Hematopoietic multipotent progenitor cell (in vitro differentiated cells): ENCODE data around the gene DNAJC5G. TPM values are rescaled to one million over a fixed set of nuclear protein-coding genes. Genes with fewer than 3 reads are reported as not detected.
"Not testable (repeated sequence)": the region's sequence is repeated elsewhere in the genome, so short reads cannot be mapped to it uniquely, and the experiment has no call there.

Experiments
- DNase-seq, 3 donors: peaks; one replicate each; pipeline ENCODE4 v3.0.0-alpha.2; 2011 to 2015; ENCODE audit warnings: low read depth in 2 of 3, low spot score in 2 of 3
- total RNA-seq: library from RNA; depleted of rRNA; stranded (reverse); fragments of >200 nt; gene quantifications from one replicate; pipeline ENCODE4 v1.2.3, GENCODE V29; 2012

The DNAJC5G gene
- total RNA-seq, 1 donor, result not detected

GRCh38 chr2:27272537-27273522 lies 2.4 kb upstream of the DNAJC5G start:
- not testable (repeated sequence) for DNase-seq

GRCh38 chr2:27278010-27278409 lies 2.8 kb downstream of the DNAJC5G start:
- DNase-seq, result no peak

GRCh38 chr2:27280826-27281225 lies 5.6 kb downstream of the DNAJC5G start:
- DNase-seq, result no peak

- no peak for DNase-seq
Observed at GRCh38 chr2:27281442-27281841, 6.2 kb downstream of the DNAJC5G start.

- DNase-seq, result no peak
Observed at GRCh38 chr2:27281855-27282559, 6.8 kb downstream of the DNAJC5G start, which contains the start of gene TRIM54. Gene TRIM54 (plus strand): TSS chr2:27282429. CDS start chr2:27282732, 303 bp downstream.

- DNase-seq, result no peak
Observed at GRCh38 chr2:27282892-27283291, 7.7 kb downstream of the DNAJC5G start.

GRCh38 chr2:27284996-27285395 lies 9.8 kb downstream of the DNAJC5G start:
- no peak for DNase-seq

GRCh38 chr2:27285481-27285880 lies 10.2 kb downstream of the DNAJC5G start:
- DNase-seq, result no peak

- peak in 1 of 3 donors; percentile 31 for DNase-seq
Observed at GRCh38 chr2:27288610-27289009, 13.4 kb downstream of the DNAJC5G start.

GRCh38 chr2:27290549-27290948 lies 15.3 kb downstream of the DNAJC5G start:
- DNase-seq, result peak in 1 of 3 donors; percentile 67

- no peak for DNase-seq
Observed at GRCh38 chr2:27291865-27292264, 16.6 kb downstream of the DNAJC5G start.

- DNase-seq, result no peak
Observed at GRCh38 chr2:27294928-27295327, 19.7 kb downstream of the DNAJC5G start.

GRCh38 chr2:27296481-27296880 lies 21.2 kb downstream of the DNAJC5G start:
- no peak for DNase-seq

GRCh38 chr2:27297195-27297594 lies 22.0 kb downstream of the DNAJC5G start:
- DNase-seq, result no peak

- no peak for DNase-seq
Observed at GRCh38 chr2:27298391-27299080, 23.3 kb downstream of the DNAJC5G start.

GRCh38 chr2:27300606-27301005 lies 25.4 kb downstream of the DNAJC5G start:
- not testable (repeated sequence) for DNase-seq

- DNase-seq, result peak in 2 of 3 donors; percentile 56 to 72
Observed at GRCh38 chr2:27303093-27304025, 28.1 kb downstream of the DNAJC5G start.

- DNase-seq, result no peak
Observed at GRCh38 chr2:27304488-27305240, 29.4 kb downstream of the DNAJC5G start.

- DNase-seq, result no peak
Observed at GRCh38 chr2:27305516-27305915, 30.3 kb downstream of the DNAJC5G start.
